NCI-H128 (cell line): ENCODE results near the gene LHB.

Source experiments
- DNase-seq: peaks from one replicate; lab custom pipeline; 2025; ENCODE audit not compliant: unreplicated experiment; lab: John Stamatoyannopoulos, UW

Gene LHB

GRCh38 chr19:49014123-49014869 is 2.6 kb downstream of the LHB start:
- no peak for DNase-seq

- no peak for DNase-seq
These were observed 5.7 kb downstream of the LHB start for GRCh38 chr19:49011194-49011593.

GRCh38 chr19:49010453-49010852 is 6.4 kb downstream of the LHB start:
- DNase-seq, result no peak

- DNase-seq, result no peak
These were observed 7.1 kb downstream of the LHB start for GRCh38 chr19:49009828-49010227.

GRCh38 chr19:49006905-49007304 is 10.0 kb downstream of the LHB start:
- no peak for DNase-seq

GRCh38 chr19:49004964-49005614 is 11.8 kb downstream of the LHB start:
- no peak for DNase-seq

- DNase-seq, result no peak
These were observed 12.8 kb downstream of the LHB start for GRCh38 chr19:49004133-49004532.

GRCh38 chr19:48999481-49000325 is 17.2 kb downstream of the LHB start:
- no peak for DNase-seq

GRCh38 chr19:48997972-48998371 is 18.9 kb downstream of the LHB start:
- no peak for DNase-seq

- DNase-seq, result no peak
These were observed 22.9 kb downstream of the LHB start for GRCh38 chr19:48994035-48994386.

GRCh38 chr19:48993175-48994034 is 23.5 kb downstream of the LHB start, which contains the start of the genes GYS1 and RUVBL2:
Gene GYS1, minus strand, starts transcription at chr19:48993309. Its CDS starts 197 bp downstream, at chr19:48993112.
Gene RUVBL2, plus strand, starts transcription at chr19:48993887. Its CDS starts 25 bp downstream, at chr19:48993912.
- peak; percentile 99 for DNase-seq

- DNase-seq, result no peak
These were observed 24.2 kb downstream of the LHB start for GRCh38 chr19:48992581-48993174.

- no peak for DNase-seq
These were observed 24.9 kb downstream of the LHB start for GRCh38 chr19:48991873-48992580.

GRCh38 chr19:48991011-48991609 is 25.8 kb downstream of the LHB start:
- DNase-seq, result no peak

GRCh38 chr19:48990400-48990799 is 26.5 kb downstream of the LHB start:
- DNase-seq, result no peak

GRCh38 chr19:48989701-48990291 is 27.1 kb downstream of the LHB start:
- DNase-seq, result no peak

GRCh38 chr19:48988860-48989259 is 28.0 kb downstream of the LHB start:
- no peak for DNase-seq

- DNase-seq, result no peak
These were observed 28.6 kb downstream of the LHB start for GRCh38 chr19:48988286-48988685.

GRCh38 chr19:48987323-48987722 is 29.6 kb downstream of the LHB start:
- no peak for DNase-seq
